COLO668 (cell line): Measurements from ENCODE around the gene HOXB9.
A peak's percentile ranks its signal among the peaks of the same experiment; 100 is the strongest.

Source experiments
- DNase-seq: peaks from one replicate; lab custom pipeline; 2025; ENCODE audit not compliant: unreplicated experiment; lab: John Stamatoyannopoulos, UW

Gene HOXB9

DNA sequence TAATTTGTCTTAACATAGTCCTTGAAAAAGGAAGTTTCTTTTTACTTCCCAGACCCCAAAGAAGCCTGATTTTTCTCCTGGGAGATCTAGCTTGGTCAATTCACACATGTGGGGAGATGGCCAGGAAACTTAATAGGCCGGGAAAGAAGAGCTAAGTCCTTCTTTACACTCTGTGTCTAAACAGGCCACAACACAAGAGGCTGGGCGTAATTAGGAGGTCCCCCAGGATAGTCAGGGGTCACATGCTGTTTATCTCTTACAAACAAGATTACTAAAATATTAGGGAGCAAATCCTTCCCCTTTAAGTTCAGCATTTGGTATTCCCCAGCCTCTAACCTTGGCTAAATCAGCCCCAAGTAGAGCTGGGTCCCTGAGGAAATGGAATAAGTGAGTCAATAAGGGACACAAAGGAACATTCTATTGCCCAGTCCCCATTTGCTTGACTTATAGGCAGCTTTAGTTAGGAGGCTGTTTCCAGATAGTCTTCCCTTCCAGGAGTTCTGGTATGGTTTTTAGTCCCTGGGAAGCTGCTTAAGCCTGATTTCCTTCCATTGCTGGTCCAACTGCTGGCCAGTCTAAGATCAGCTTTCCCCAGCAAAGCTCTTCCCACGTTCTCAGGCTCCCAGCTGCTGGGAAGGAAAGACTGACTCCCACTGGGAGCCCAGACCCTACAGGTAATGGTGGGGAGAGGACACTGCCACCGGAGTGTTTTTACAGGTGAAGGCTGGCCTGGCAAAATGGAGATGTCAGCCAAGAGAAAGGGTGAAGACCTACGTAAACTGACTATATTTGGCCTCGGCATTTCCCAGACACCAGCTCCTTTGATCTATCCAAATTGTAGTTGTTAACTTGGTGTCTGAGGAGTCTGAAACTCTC is 14.1 kb upstream of the HOXB9 start:
- DNase-seq: no peak

DNA sequence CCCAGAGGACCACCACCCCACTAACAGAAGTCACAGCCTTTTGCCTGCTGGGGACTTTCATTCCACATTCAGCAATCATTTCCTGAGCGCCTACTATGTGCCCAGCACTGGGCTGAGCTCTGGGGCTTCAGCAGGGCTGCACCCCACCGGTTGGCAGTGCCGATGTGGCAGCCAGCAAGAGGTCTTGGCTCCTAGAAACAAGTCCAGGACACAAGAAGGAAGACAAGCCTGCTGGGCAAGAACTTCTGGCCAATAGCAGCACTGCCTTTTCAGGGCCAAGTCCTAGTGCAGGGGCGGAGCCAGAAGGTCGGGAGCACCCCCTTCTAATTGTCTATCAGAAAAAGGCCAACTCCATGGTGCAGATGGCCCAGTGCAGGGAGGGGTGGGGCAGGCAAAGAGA is 13.0 kb upstream of the HOXB9 start:
- DNase-seq: no peak

DNA sequence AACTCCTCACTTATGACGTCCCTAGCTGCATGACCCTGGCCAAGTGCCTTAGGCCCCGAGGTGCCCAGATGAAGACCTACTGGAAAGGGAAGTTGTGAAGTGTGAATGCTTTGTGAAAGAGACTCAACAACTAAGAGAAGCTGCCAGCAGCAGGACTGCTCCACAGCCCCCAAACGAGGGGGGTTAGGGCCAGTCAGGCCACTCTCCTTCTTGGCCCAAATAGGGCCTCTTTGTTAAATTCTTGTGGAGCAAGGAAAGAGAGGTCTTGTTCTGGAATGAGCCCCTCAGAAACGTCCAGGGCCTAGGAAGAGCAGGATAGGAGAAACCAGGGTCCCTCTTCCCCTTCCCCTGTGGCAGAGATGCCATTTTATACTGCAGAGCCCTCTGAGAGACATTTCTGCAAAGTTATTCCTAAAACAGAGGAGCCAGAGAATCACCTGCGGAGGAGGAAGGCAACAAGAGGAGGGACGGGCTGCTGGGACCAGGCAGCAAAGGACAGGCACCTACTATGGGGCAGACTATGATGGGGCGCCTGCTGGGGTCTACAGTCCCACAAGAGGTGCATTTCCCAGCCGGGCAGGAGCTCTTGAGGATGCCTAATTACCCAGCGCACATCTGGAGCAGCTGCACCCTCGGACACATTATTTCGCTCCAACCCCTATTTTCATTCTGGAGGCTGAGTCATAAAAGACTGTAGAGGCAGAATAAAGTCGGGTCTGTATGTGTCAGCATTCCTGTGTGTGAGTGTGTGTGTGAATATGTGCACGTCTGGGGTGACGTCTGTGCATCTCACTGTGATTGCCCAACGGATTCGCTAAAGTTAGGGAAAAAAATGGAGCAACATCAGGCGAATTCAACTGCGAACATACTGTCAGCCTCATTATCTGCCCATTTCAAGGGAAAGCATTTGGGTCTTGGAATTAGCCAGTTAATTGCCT is 11.4 kb upstream of the HOXB9 start:
- no peak for DNase-seq

DNA sequence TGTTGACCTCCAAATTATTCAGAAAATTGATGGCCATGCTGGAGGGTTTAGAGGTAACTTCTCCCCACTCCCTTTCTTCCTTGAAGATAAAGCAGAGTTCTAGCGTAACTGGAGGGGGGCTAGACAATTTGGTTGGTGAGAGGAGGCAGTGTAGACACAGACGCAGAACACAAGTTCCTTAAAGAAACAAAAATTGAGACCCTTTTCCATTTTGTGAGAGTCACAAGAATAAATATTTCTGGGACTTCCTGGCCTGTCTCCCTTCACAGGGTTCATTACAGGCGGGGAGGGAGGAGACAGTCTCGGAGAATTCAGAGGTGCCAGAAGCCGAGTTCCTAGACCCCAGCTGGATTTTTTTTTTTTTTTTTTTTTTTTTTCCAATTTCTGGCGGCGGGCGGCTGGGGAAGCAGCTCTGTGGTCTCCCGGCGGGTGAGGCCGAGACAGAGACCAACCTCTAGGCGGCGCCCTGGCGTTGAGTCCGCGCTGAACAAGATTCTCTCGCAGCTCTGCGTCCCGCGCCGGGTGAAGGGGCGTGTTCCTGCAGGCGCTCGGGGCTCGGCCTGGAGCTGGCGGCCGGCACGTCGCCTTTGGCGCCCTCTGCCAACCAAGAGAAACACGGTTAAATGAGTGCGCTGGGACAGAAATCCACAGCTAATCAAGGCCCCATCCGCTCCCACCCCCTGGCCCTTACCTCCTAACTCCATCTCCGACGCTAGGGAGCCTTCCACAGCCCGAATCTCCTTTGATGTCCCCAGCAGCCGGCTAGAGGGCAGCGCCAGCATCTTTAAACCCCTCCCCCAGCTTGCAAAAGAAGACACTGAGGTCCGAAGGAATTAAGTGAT is 10.2 kb upstream of the HOXB9 start:
- DNase-seq: peak; percentile 74

DNA sequence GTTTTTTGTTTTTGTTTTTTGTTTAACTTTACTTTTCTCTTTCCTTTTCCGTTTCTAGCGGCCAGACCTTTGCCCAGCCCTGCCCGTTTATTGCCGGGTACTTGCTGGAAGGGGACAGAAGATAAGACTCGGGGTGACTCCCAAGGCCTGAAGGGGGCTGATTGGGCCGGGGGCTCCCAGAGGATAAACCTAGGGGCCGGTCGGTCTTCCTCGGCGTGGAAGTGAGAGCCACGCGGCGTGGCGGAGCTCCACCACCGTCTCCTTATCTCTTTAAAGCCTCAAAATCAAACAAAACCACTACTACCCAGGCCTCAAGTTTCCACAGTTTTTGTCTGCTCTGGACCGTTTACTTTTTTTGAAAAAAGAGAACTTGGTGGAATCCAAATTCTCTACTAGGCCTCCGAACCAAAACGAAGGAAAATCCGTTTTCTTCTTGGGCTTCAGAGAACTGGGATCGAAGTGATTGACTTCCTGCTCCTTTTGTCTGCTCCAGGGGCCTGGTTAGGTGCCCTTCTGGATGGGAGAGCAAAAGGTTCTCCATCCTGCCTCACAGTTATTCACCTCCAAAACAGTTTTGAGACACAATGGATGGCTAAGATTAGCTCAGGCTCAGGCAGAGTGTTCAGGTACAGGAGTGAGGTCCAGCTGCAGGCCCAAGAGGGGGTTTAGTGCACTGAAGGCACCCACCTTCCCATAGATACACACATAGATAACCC is 8.5 kb upstream of the HOXB9 start:
- DNase-seq: no peak

DNA sequence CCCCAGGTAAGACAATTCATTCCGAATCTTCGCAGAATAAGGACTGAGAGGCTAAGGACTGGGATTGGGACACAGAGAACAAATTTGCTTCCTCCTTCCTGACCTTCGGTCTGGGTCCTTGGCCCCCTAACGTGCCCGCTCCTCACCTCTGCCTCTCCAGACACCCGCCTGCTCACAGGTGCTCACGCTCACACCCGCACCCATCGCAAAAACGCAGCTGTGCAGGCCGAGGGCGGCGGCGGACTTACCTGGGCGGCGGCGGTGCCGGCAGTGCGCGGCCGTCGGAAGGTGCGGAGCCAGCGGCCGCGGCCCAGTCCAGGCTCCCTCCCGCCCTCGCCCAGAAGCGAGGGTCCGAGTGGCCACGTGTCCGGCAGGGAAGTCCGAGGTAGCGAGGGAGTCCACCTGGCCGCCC is 7.1 kb upstream of the HOXB9 start:
- no peak for DNase-seq

DNA sequence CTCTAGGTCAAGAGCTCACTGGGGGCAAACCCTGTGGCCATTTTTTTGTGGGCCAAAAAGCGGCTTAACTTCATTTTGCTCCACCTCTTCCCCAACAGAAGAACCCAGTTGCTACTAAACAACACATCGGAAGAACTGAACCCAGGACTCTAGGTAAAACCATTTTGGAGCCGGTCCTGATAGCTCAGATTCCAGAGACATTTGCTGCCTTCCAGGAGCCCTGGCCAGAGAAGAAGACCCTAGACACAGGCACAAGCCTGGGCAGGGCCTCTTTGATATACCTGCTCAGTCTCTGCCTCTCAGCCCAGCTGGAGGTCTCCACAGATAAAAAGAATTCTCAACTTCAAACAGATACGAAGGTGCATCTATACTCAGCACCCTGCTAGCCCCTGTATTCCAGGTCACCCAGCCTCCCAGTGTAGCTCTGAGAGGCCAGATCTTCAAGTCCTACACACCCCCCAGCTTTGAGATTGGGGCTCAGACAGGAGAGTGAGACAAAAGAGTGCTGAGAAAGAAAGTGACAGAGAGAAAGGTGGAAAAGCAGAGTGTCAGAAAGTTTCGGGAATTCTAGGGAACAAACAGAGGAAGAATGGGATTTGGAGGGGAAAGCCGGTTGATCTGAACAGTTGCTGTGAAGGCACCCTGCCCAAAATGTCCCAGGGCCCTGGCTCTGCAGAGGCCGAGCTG is 6.6 kb upstream of the HOXB9 start:
- DNase-seq: no peak

DNA sequence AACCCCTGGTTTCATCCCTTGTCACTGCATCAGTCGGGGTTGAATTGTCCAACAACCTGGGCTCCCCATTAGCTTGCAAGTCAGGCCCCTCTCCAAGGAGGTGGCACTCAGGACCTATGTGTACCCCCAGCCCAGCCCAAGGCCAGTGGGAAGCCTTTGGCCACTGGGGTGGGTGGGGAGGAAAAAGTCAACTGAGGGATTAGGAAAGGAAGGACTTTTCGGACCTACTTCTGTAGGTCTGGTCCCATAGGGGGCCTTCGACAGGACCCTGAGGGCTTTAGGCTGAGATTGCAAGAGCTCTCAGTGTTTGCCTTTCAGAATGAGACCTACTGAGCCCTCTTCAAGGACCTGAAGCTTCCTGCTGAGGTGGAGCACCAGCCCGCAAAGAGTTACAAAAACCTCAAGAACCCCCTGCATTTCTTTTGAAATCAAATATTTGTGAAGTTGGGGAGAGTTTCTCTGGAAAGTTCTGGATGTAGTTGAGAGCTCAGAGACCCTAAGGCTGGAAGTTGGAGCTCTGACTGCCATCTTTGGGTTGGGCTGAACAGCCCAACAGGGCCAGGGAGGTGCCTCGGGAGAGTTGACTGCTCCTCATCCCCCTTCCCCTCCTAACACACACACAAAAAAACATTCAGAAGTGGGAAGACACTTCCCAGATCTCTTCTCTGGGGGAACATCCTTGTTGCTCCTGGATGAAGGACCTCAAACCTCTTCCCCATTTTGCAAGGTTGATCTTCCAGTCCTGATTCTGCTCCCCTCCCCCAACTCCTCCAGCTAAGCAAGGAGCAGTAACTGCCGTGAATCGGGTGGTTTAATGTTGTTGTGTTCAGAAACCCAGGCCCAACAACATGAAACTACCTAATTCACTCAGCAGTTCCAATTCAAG is 5.8 kb upstream of the HOXB9 start:
- DNase-seq: no peak

DNA sequence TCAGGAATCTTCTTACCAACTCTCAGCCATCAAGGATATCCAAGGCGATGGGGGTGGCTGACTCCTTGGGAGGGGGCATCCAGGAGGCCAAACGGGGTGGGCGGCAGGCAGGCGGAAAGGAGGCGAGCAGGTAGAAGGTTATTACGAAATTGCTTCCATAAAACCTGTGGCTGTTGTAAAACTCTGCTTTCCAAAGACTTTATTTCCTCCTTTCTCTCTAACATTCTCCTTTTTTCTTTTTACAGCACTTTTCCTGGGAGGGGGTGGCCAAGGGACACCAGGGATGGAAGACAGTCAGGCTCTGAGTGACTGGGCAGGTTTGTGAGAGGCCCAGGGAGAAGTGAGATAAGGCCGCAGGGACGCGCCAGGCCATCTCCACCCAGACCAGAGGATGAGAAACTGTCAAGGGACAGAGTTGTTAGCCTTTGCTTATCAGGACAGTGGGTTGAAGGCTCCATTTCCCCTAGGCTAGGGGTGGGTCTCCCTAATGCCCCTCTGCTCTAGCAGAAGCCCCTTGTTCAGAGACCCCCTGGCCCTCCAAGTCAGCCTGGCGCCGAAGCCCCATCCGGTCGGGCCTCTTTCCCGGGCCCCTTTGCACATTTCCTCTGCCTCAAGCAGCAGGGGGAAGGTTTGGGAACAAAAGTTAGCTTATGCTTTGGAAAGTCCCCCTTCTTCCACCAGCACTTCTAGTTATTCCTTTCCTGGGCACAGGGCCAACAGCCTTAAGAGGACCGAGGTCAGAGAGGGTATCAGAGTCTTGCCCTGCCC is 5.0 kb upstream of the HOXB9 start:
- no peak for DNase-seq

DNA sequence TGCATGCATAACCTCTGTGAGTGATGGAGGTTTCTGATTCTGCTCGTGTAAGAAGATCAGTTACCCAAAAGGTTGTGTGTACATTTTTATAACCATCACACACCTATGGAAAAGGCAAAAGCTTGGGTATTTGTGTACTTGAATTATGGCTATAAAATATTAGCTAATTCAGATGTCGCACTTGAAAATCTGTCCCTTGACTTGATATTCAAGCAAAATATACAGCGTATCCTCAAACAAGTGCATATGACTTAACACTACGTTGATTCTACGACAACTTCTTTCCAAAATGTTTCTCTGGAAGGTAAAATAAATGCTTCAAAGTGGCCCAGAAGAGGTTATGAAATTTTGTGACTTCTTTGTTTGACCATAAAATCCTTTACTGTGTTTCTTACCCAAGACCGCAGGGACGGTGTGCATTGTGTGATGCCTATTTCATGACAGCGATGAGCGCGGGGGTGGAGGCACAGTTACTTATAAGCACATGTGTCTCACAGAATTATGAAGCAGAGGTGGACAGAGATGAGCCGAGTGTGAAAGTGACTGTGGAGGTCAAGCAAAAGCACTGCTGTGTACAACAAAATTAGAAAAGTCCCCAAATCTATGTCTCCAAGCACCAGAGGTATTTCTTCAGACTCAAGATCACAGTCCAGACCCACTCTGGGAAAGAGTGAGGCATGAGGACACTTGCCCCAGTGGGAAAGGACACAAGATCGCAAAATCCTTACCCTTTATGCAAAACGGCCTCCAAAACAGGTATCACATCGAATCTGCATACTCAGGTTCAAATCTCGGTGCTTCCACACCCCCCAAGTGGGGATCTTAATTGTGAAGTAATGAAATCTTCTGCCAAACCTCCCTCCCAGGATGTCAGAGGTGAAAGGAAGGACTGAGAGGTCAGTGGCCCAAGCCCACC is 4.1 kb upstream of the HOXB9 start:
- no peak for DNase-seq

DNA sequence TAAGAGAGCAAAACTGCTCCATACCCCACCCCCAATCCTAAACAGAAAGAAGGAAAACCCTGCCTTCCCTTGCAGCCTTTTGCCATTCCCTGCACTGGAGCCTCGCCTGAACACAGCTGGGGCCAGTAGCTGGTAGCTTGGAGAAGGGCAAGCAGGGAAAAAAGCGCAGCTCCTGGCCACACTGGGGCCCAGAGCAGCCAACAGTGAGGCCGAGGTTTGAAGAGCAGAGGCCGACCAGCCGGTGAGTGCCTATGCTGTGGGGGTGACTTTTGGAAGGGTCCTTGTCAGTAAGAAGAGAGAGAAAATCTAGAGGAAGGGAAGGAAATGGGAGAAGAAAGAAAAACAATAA is 3.2 kb upstream of the HOXB9 start:
- DNase-seq: no peak

DNA sequence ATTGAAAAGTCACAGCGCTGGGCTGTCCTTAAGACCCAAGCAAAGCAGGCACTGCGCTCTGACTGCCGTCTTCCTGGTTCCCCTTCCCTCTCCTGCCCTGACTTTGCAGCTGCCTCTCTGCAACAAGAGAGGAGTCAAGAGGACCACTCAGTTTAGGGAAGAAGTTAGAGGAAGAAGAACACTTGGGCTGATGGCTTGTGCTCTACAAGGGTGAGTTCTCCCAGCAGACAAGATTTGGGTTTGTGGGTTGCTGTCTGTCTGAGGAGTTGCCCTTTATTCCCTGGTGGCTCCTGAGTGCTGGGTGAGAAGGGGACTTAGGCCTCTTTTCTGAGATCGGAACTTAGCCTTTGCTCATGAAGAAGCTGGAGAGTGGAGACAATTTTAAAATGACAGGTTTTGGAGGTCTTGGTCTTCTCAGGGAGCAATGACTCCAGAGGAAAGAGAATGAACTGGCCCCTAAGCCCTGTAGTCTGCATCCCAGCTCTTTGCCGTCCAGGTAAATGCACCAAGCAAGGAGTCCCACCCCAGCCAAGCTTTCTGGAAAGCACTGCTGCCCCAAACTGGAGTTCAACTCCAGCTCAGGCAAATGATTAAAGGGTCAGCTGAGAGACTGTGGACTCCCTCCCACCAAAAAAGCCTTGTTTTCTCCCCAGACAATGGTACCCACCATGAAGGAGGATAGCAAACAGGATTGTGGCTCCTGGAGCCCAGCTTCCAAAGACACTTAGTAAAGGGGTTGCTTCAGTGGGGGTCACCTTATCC is 2.7 kb upstream of the HOXB9 start:
- no peak for DNase-seq

DNA sequence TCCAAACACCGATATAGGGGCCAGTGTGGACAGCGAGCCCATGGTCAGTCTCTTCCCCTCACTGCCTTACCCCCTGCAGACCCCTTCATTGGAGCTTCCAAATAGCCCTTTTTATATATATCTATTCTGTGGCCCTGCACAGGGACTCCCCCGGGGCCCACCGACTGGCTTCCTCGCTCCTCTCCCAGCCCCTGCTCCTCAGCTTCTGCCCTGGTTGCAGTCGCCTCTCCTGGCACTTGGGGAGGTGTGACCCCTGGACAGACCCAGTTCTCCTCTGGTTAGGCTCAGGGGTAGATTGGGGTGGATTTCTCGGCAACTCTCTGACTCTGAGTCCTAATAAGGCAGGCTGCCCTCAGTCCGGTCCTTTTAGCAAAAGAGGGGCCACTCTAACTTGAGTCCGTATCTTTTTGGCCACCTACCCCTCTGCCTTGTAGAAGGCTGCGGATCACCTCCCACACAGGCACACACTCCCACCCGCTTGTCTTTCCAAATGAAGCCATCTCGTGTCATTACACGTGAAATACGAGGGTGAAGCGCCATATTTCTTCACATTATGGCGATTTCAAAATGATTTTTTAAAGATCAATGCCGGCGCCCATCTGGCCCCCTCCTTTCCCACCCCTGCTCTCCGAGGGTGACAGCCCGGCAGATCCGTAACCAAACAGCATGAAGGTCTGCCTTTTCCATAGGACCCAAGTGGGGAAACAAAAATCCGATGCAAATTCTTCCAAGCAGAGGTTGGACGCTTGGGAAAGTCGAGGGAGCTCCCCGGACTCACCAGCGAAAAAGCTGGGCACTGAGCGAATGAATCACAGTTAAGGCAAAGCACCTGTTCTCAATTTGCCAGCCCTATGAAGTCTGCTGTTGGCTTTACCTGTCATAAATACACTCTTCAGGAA is 1.7 kb upstream of the HOXB9 start:
- no peak for DNase-seq

DNA sequence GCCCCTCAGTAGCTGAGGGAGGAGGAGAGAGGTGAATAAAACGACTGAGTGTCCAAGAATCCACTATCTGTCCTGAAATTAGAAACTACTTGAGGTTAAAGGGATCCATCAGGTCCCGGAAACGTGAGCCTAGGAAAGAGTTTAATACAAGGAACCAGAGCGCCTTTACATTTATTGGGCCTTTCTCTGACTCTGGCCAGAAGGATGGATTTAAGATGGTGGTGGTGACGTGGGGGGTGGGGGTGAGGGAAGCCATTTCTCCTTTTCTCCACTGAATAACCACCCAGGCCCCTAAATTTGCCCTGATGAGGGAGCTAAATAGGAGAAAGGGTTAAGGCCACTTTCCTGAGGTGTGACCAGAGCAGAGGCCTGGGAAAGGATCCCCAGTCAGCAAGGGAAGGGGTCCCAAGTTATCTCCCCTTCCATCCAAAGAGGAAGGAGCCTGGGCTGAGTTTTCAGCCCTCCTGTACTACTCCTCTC is 1.0 kb upstream of the HOXB9 start:
- DNase-seq: no peak

DNA sequence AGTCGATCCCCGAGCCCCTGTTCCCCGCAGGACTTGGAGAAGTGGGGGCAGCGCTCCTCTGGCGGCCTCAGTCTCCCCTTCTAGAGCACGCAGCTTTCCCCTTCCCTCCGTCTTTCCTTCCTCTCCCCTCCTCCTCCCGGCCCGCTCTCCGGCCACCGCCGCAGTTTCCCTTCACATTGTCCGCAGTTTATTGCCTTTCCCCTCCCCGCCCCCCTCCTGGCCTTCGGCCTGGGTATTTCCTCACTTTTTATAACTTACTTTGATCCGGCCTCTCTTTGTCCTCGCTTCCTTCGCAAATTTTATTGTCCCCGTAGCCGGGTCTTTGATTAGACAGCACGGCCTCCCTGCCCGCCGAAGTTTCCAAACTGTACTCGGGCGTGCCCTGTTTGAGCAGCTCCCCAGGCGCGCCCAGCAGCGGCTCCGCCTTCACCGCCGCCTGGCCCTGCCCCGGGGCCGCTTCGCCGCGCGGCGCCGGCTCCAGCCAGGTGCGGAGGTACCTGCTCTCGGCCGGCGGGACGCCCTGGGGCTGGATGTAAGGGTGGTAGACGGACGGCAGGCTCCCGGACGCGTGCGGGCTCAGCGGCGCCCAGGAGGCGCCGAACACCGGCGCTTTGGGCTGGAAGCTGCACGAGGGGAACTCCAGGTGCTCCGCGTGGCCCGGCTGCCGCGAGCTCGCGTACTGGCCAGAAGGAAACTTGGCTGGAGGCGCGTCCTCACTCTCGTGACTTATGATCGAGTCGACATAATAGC is 488 bp downstream of the HOXB9 start:
- DNase-seq: peak; percentile 65
